Neural progenitor cell (in vitro differentiated cells): ENCODE measurements around the gene SUPT7L.

Source experiments
- CTCF ChIP-seq: fragments of 200-600 bp; sonication (generic); IDR thresholded peaks from 2 replicates; pipeline ENCODE4 v1.5.1; 2017; ENCODE audit warnings: antibody characterized with exemption, mild to moderate bottlenecking
- EZH2 ChIP-seq: fragments of 200-600 bp; sonication (generic); IDR thresholded peaks from 2 replicates; pipeline ENCODE4 v1.6.1; 2017; ENCODE audit warnings: antibody characterized with exemption, mild to moderate bottlenecking, moderate library complexity
- EZH2phosphoT487 ChIP-seq: fragments of 200-600 bp; sonication (generic); IDR thresholded peaks from 2 replicates; pipeline ENCODE4 v1.6.1; 2017; ENCODE audit warnings: antibody characterized with exemption

- no peak for TF ChIP-seq CTCF
- TF ChIP-seq EZH2, result no peak
- TF ChIP-seq EZH2phosphoT487, result no peak
These were observed 34.2 kb upstream of the SUPT7L start for GRCh38 chr2:27697660-27698059.
